CD14-positive monocyte (primary cell): ENCODE data around the gene UCN. TPM values are rescaled to one million over a fixed set of nuclear protein-coding genes. Genes with fewer than 3 reads are reported as not detected.

Source experiments
- DNase-seq, 3 donors: peaks; one replicate each; pipeline ENCODE4 v3.0.0-alpha.2; 2011 to 2022
- H2AFZ ChIP-seq: 2 replicates; pipeline ENCODE4 v1.6.0; 2012; ENCODE audit warnings: mild to moderate bottlenecking, low read depth, low read length, inconsistent platforms; ENCODE audit not compliant: insufficient read depth, poor library complexity, severe bottlenecking
- H3K27ac ChIP-seq, 2 donors: 1 replicate in 1 of 2; 2 replicates in 1 of 2; pipeline ENCODE4 v1.5.1; 2012 to 2013; ENCODE audit warnings: low read length in 2 of 2, control low read depth in 1 of 2, inconsistent platforms in 1 of 2, low read depth in 1 of 2, mild to moderate bottlenecking in 1 of 2
- H3K27me3 ChIP-seq, 2 donors: one replicate each; pipeline versions ENCODE4 v1.6.0 to v1.6.1; 2011 to 2013; ENCODE audit warnings: low read length in 2 of 2; ENCODE audit not compliant: control insufficient read depth in 2 of 2, insufficient read depth in 2 of 2
- H3K36me3 ChIP-seq, 2 donors: replicated peaks in 1 of 2; 1 replicate in 1 of 2; 2 replicates in 1 of 2; pipeline versions ENCODE4 v1.5.1 to v1.6.1; 2012 to 2013; ENCODE audit warnings: low read length in 2 of 2, control low read depth in 1 of 2, inconsistent platforms in 1 of 2, mild to moderate bottlenecking in 1 of 2; ENCODE audit not compliant: insufficient read depth in 2 of 2, control insufficient read depth in 1 of 2
- H3K4me1 ChIP-seq, 2 donors: 1 replicate in 1 of 2; 2 replicates in 1 of 2; pipeline versions ENCODE4 v1.5.1 to v1.6.1; 2012 to 2013; ENCODE audit warnings: low read length in 2 of 2, control low read depth in 1 of 2, inconsistent platforms in 1 of 2, mild to moderate bottlenecking in 1 of 2, moderate library complexity in 1 of 2; ENCODE audit not compliant: insufficient read depth in 2 of 2, control insufficient read depth in 1 of 2
- H3K4me2 ChIP-seq: replicated peaks from 2 replicates; pipeline ENCODE3; 2012; ENCODE audit warnings: low read length, moderate library complexity, mild to moderate bottlenecking; ENCODE audit not compliant: poor library complexity, severe bottlenecking; ENCODE audit errors: extremely low read depth
- H3K4me3 ChIP-seq, 3 experiments: fragments of 200-600 bp in 1 of 3; sonication (generic) in 1 of 3; replicated peaks in 1 of 3; 1 replicate in 2 of 3; 2 replicates in 1 of 3; pipeline ENCODE4 v1.5.1; 2011 to 2013; ENCODE audit warnings: low read length in 3 of 3, mild to moderate bottlenecking in 3 of 3, control low read depth in 2 of 3, low read depth in 2 of 3, inconsistent platforms in 1 of 3, moderate library complexity in 1 of 3
- H3K79me2 ChIP-seq: 2 replicates; pipeline ENCODE4 v1.6.0; 2012; ENCODE audit warnings: mild to moderate bottlenecking, control low read depth, inconsistent platforms, low read length, moderate library complexity; ENCODE audit not compliant: insufficient read depth
- H3K9ac ChIP-seq: 2 replicates; pipeline ENCODE4 v1.6.0; 2017; ENCODE audit warnings: low read length, mild to moderate bottlenecking; ENCODE audit not compliant: insufficient read depth, poor library complexity, severe bottlenecking
- H3K9me3 ChIP-seq, 2 donors: replicated peaks in 1 of 2; 1 replicate in 1 of 2; 2 replicates in 1 of 2; pipeline versions ENCODE4 v1.5.1 to v1.6.1; 2012 to 2013; ENCODE audit warnings: low read length in 2 of 2, control low read depth in 1 of 2; ENCODE audit not compliant: control insufficient read depth in 1 of 2, insufficient read depth in 1 of 2
- H4K20me1 ChIP-seq: 2 replicates; pipeline ENCODE4 v1.6.0; 2012; ENCODE audit warnings: mild to moderate bottlenecking, low read length, control low read depth, moderate library complexity; ENCODE audit not compliant: insufficient read depth
- H3K27ac Mint-ChIP-seq, 7 donors: one replicate each; pipeline ENCODE4 v1.8.0; 2020; ENCODE audit warnings: mild to moderate bottlenecking in 7 of 7, mixed read lengths in 7 of 7, moderate library complexity in 6 of 7, inconsistent platforms in 2 of 7
- H3K27me3 Mint-ChIP-seq, 3 donors: one replicate each; pipeline ENCODE4 v1.8.0; 2021 to 2022; ENCODE audit warnings: low read depth in 3 of 3, mild to moderate bottlenecking in 3 of 3, mixed read lengths in 3 of 3, moderate library complexity in 3 of 3, inconsistent platforms in 1 of 3
- H3K36me3 Mint-ChIP-seq, 2 donors: one replicate each; pipeline ENCODE4 v1.8.0; 2020; ENCODE audit warnings: mixed read lengths in 2 of 2, inconsistent platforms in 1 of 2, mild to moderate bottlenecking in 1 of 2
- H3K4me1 Mint-ChIP-seq: one replicate; pipeline ENCODE4 v1.8.0; 2020; ENCODE audit warnings: mild to moderate bottlenecking, mixed read lengths
- H3K4me3 Mint-ChIP-seq, 2 donors: one replicate each; pipeline ENCODE4 v1.8.0; 2020; ENCODE audit warnings: mild to moderate bottlenecking in 2 of 2, mixed read lengths in 2 of 2, moderate library complexity in 1 of 2
- H3K9me3 Mint-ChIP-seq, 7 donors: one replicate each; pipeline ENCODE4 v1.8.0; 2020 to 2022; ENCODE audit warnings: mixed read lengths in 7 of 7, mild to moderate bottlenecking in 6 of 7, moderate library complexity in 6 of 7, inconsistent platforms in 2 of 7
- WGBS: methylation state at CpG from one replicate; pipeline ENCODE4 v1.1.5; 2013; ENCODE audit warnings: missing lambda C conversion rate; ENCODE audit not compliant: insufficient coverage; 5-methylcytosine and 5-hydroxymethylcytosine counted together
- intact Hi-C, 2 donors: fragments of 100-400 bp; cut with micrococcal nuclease; formaldehyde crosslinking; loops; one replicate each; pipeline versions ENCODE4 v1.15.0 to v1.15.1; 2023
- polyA plus RNA-seq, 3 donors: library from polyadenylated mRNA; depleted of rRNA in 1 of 3; unstranded in 2 of 3; stranded (reverse) in 1 of 3; fragments of 300-500 nt in 2 of 3; fragments of >200 nt in 1 of 3; fragmentation: Illumina TruSeq in 2 of 3; gene quantifications; 1 replicate in 2 of 3; 2 replicates in 1 of 3; pipeline ENCODE4 v1.2.3, GENCODE V29; 2012 to 2021
- TF ChIP-seq, protein P1 (sequence below): fragments of 200-600 bp; IDR thresholded peaks from one replicate; pipeline ENCODE4 v1.8.0; 2022; ENCODE audit warnings: antibody characterized with exemption, mild to moderate bottlenecking

The UCN gene
- polyA plus RNA-seq, 3 donors: 0.39 to 2.2 (median 0.60) TPM

DNA sequence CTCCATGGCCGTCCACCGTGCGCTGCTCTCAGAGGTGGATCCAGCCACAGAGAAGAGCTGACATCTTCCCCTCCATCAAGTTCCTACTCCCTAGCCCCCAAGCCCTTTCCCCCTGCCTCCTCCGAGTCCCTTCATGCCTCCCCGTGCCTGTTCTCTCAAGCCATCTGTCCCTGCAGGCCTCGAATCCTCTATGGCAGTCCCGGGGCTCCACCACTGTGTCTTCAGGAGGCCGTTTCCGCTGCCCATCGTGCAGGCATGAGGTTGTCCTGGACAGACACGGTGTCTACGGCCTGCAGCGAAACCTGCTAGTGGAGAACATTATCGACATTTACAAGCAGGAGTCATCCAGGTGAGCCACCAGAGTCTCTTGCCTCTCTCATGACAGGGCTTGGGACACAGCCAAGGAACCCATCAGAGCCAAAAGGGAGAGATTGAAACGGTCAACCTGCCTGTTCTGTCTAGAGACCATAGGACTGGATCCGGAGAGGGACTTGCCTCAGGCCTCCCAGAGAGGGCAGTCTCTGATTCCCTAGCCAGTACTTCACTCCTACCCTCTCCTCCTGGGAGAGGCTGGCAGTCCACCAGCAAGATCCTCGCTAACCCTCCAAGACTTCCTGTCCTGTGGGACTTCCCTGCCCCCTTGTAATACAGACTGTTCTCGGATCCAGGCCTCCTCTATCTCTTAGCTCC is 9.7 kb downstream of the UCN start:
- peaks cover 22% of the 10 kb centered on the region for H3K4me1 Mint-ChIP-seq
- peaks cover 15 to 17% of the 10 kb centered on the region in 2 donors for H3K4me1 ChIP-seq
- H3K27ac Mint-ChIP-seq: no peak overlapping the region
- TF ChIP-seq, protein P1, sequence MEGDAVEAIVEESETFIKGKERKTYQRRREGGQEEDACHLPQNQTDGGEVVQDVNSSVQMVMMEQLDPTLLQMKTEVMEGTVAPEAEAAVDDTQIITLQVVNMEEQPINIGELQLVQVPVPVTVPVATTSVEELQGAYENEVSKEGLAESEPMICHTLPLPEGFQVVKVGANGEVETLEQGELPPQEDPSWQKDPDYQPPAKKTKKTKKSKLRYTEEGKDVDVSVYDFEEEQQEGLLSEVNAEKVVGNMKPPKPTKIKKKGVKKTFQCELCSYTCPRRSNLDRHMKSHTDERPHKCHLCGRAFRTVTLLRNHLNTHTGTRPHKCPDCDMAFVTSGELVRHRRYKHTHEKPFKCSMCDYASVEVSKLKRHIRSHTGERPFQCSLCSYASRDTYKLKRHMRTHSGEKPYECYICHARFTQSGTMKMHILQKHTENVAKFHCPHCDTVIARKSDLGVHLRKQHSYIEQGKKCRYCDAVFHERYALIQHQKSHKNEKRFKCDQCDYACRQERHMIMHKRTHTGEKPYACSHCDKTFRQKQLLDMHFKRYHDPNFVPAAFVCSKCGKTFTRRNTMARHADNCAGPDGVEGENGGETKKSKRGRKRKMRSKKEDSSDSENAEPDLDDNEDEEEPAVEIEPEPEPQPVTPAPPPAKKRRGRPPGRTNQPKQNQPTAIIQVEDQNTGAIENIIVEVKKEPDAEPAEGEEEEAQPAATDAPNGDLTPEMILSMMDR: no peak
- H3K27me3 ChIP-seq: no peaks in the 10 kb centered on the region
- H3K79me2 ChIP-seq: no peaks in the 10 kb centered on the region
- H3K4me2 ChIP-seq: no peak overlapping the region
- no peaks in the 10 kb centered on the region for H4K20me1 ChIP-seq
- no peaks in the 10 kb centered on the region for H3K36me3 Mint-ChIP-seq
- peak overlapping the region; percentile 30 for H2AFZ ChIP-seq
- no peak for DNase-seq
- H3K4me3 ChIP-seq: no peak overlapping the region
- H3K9ac ChIP-seq: no peak overlapping the region
- no peak overlapping the region for H3K4me3 Mint-ChIP-seq
- no peaks in the 10 kb centered on the region for H3K9me3 ChIP-seq
- H3K27me3 Mint-ChIP-seq: peaks cover 4 to 9% (median 5%) of the 10 kb centered on the region in 3 donors
- no peaks in the 10 kb centered on the region for H3K36me3 ChIP-seq
- no peaks in the 10 kb centered on the region for H3K9me3 Mint-ChIP-seq
- 97% methylated on average over 17 of the region's 18 CpGs for WGBS
- intact Hi-C loops: no loop called here
- no peak overlapping the region for H3K27ac ChIP-seq

DNA sequence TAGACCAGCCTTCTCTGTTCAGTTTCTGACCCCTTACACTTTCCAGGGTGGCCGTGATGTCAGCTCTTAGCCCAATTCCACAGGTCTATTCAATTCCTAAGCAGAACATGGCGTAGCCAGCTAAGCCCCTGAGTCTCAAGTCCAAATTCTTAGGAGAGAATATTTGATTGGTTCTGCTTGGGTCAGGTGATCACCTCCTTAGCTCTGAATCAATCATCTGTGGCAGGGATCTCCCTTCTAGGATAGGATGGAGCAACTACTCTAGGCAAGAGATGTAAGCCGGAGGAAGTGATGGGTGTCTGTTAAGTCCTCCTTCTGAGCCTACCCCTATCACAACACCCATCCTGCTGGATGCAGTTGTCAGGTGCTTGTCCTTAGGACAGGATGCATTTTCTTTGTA is 11.1 kb downstream of the UCN start:
- no peak overlapping the region for H3K4me3 ChIP-seq
- H3K9ac ChIP-seq: no peak overlapping the region
- peak overlapping the region in 1 of 2 donors; percentile 41 for H3K27ac ChIP-seq
- H3K36me3 Mint-ChIP-seq: no peaks in the 10 kb centered on the region
- peak overlapping the region; percentile 66 for H2AFZ ChIP-seq
- H3K4me1 Mint-ChIP-seq: peaks cover 16% of the 10 kb centered on the region
- H3K27ac Mint-ChIP-seq: peak overlapping the region in 4 of 7 donors; percentile 46 to 79 (median 62)
- peaks cover 3 to 10% (median 8%) of the 10 kb centered on the region in 3 donors for H3K27me3 Mint-ChIP-seq
- no peaks in the 10 kb centered on the region for H3K9me3 ChIP-seq
- H3K27me3 ChIP-seq: no peaks in the 10 kb centered on the region
- intact Hi-C loops: no loop called here
- DNase-seq: peak in 1 of 3 donors; percentile 18
- no peaks in the 10 kb centered on the region for H3K9me3 Mint-ChIP-seq
- H3K36me3 ChIP-seq: no peaks in the 10 kb centered on the region
- no peaks in the 10 kb centered on the region for H3K79me2 ChIP-seq
- H3K4me1 ChIP-seq: peaks cover 13 to 15% of the 10 kb centered on the region in 2 donors
- no peak overlapping the region for H3K4me2 ChIP-seq
- no peaks in the 10 kb centered on the region for H4K20me1 ChIP-seq
- no peak overlapping the region for H3K4me3 Mint-ChIP-seq
- TF ChIP-seq, protein P1: no peak
- no CpG with 5 or more reads among the region's 3 CpGs for WGBS
